Tibial nerve (tissue), 4 donors: ENCODE results near the gene RASSF5. TPM values are rescaled to one million over a fixed set of nuclear protein-coding genes. Genes with fewer than 3 reads are reported as not detected.
A peak's percentile ranks its signal among the peaks of the same experiment; 100 is the strongest.
"Not testable (repeated sequence)": the region's sequence is repeated elsewhere in the genome, so short reads cannot be mapped to it uniquely, and the experiment has no call there.

Source experiments
- DNase-seq, 2 donors: peaks; one replicate each; pipeline ENCODE4 v3.0.0-alpha.2; 2019; ENCODE audit warnings: low spot score in 2 of 2
- H3K27ac ChIP-seq, 4 donors: fragments of 200-600 bp; sonication (generic) in 3 of 4; one replicate each; pipeline ENCODE4 v1.5.1; 2017 to 2019; ENCODE audit warnings: mild to moderate bottlenecking in 1 of 4
- H3K27me3 ChIP-seq, 2 donors: fragments of 200-600 bp; sonication (generic) in 1 of 2; one replicate each; pipeline versions ENCODE4 v1.5.1 to v1.6.0; 2017 to 2019
- H3K36me3 ChIP-seq, 3 donors: fragments of 200-600 bp; sonication (generic); one replicate each; pipeline ENCODE4 v1.5.1; 2018 to 2019
- H3K4me1 ChIP-seq, 4 donors: fragments of 200-600 bp; sonication (generic) in 3 of 4; one replicate each; pipeline ENCODE4 v1.5.1; 2017 to 2019
- H3K4me3 ChIP-seq, 4 donors: fragments of 200-600 bp; sonication (generic) in 3 of 4; one replicate each; pipeline ENCODE4 v1.5.1; 2017 to 2019; ENCODE audit warnings: mild to moderate bottlenecking in 1 of 4, moderate library complexity in 1 of 4
- H3K9me3 ChIP-seq, 4 donors: fragments of 200-600 bp; sonication (generic) in 3 of 4; one replicate each; pipeline ENCODE4 v1.5.1; 2017 to 2019
- EP300 ChIP-seq, 2 donors: sonication (generic); formaldehyde crosslinking; IDR thresholded peaks; one replicate each; pipeline ENCODE4 v1.6.1; 2017; ENCODE audit warnings: antibody characterized with exemption in 2 of 2, mild to moderate bottlenecking in 1 of 2
- POLR2A ChIP-seq, 2 donors: fragments of 450-650 bp; IDR thresholded peaks; one replicate each; pipeline ENCODE4 v1.6.1; 2017; ENCODE audit warnings: antibody characterized with exemption in 2 of 2, mild to moderate bottlenecking in 2 of 2, moderate library complexity in 2 of 2
- WGBS, 2 donors: methylation state at CpG; one replicate each; pipeline ENCODE4 v1.1.5; 2018; 5-methylcytosine and 5-hydroxymethylcytosine counted together
- total RNA-seq, 4 donors: library from RNA; depleted of rRNA; stranded (reverse); fragments of >200 nt; gene quantifications; one replicate each; pipeline ENCODE4 v1.1.0, GENCODE V29; 2016
- TF ChIP-seq, protein P1 (sequence below), 5 experiments: fragments of 200-600 bp in 3 of 5; fragments of 450-650 bp in 2 of 5; sonication (generic) in 3 of 5; IDR thresholded peaks; one replicate each; pipeline ENCODE4 v1.5.1; 2016 to 2019; ENCODE audit warnings: antibody characterized with exemption in 5 of 5, mild to moderate bottlenecking in 3 of 5, moderate library complexity in 2 of 5

Gene RASSF5
- total RNA-seq, 4 donors from 2014 or later = 24.0 to 32.9 (median 30.2) TPM

DNA sequence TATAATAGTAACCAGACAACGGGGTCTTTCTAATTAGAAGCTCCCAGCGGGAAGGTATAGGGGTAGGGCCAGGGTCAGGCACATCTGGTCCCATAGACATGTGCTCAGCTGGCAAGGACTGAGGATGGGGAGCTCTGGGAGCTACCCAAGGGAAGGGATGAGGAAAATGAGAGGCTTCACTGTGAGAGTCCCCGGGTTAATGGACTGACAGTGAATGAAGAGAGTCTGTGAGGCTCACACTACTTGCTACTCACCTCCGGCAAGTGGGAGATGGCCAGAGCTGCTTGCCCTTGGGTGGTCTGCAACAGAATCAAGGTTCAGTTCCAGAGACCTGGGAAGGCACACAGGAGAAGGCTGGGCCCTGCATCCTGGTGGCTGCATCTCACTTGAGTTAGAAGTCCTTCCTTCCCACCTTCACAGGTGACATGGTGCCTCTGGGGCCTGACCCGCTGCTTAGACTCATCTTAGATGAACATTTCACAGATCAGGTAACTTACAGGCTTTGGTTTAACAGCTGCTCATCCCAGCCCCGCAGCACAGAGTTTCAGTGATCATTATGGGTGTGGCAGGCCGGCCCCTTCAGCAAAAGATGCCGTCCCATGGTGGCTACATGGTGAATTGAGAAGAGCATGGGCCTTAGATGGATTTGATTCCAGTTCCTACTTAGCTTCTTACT lies 73.2 kb downstream of the RASSF5 start:
- Histone ChIP-seq H3K27me3 (no peaks in the 10 kb centered on the region), H3K4me3 (no peak overlapping the region), H3K4me1 (peaks cover 0 to 36% (median 22%) of the 10 kb centered on the region in 4 donors), H3K36me3 (peaks cover 0 to 18% (median 9%) of the 10 kb centered on the region in 3 donors), H3K9me3 (no peaks in the 10 kb centered on the region), H3K27ac (peak overlapping the region in 3 of 4 donors; percentile 68 to 76 (median 69))
- TF ChIP-seq EP300 (IDR thresholded peaks at IDR 0.05) = no peak
- no peak for TF ChIP-seq POLR2A (IDR thresholded peaks at IDR 0.05)
- TF ChIP-seq, protein P1, sequence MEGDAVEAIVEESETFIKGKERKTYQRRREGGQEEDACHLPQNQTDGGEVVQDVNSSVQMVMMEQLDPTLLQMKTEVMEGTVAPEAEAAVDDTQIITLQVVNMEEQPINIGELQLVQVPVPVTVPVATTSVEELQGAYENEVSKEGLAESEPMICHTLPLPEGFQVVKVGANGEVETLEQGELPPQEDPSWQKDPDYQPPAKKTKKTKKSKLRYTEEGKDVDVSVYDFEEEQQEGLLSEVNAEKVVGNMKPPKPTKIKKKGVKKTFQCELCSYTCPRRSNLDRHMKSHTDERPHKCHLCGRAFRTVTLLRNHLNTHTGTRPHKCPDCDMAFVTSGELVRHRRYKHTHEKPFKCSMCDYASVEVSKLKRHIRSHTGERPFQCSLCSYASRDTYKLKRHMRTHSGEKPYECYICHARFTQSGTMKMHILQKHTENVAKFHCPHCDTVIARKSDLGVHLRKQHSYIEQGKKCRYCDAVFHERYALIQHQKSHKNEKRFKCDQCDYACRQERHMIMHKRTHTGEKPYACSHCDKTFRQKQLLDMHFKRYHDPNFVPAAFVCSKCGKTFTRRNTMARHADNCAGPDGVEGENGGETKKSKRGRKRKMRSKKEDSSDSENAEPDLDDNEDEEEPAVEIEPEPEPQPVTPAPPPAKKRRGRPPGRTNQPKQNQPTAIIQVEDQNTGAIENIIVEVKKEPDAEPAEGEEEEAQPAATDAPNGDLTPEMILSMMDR (IDR thresholded peaks at IDR 0.05) = no peak
- WGBS, 2 donors = 80 to 87% methylated on average over 8 of the region's 8 CpGs
- DNase-seq = no peak

DNA sequence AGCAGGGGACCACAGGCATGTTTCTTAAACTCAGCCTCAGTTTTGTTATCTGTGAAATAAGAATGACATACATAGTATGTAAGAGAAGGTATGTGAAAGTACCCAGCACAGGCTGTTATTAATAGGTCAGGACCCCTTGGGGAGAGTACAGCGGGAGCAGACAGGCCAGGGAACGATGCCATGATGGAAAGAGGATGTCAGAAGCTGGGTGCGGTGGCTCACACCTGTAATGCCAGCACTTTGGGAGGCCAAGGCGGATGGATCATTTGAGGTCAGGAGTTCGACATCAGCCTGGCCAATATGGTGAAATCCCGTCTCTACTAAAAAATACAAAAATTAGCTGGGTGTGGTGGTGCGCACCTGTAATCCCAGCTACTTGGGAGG lies 73.8 kb downstream of the RASSF5 start:
- Histone ChIP-seq H3K36me3 (peaks cover 0 to 23% (median 9%) of the 10 kb centered on the region in 3 donors), H3K27ac (peak overlapping the region in 3 of 4 donors; percentile 68 to 76 (median 69)), H3K4me1 (peaks cover 0 to 31% (median 17%) of the 10 kb centered on the region in 4 donors)
- H3K9me3 ChIP-seq, DNase-seq, H3K4me3 ChIP-seq, H3K27me3 ChIP-seq: not testable (repeated sequence)
- WGBS, 2 donors = 85% methylated on average over 7 of the region's 7 CpGs

DNA sequence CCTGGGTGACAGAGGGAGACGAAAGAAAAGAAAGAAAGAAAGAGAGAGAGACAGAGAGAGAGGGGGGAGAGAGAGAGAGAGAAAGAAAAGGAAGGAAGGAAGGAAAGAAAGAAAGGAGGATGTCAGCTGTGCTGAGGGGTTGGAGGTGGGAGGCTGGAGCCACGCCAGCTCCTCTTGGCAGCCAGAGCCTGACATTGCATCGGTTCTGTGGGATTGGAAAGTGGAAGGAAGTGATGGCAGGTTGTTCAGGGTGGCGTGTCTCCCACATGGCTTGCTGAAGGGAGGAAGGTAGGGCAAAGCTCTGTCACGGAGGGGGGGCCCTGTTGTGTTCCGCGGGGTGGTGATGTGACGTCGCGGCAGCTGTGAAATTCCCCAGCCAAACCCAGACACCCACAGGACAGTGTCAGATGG lies 74.2 kb downstream of the RASSF5 start:
- Histone ChIP-seq H3K27me3 (no peaks in the 10 kb centered on the region), H3K27ac (peak overlapping the region in 2 of 4 donors; percentile 69 to 76), H3K4me3 (no peak overlapping the region), H3K4me1 (peaks cover 0 to 26% (median 14%) of the 10 kb centered on the region in 4 donors), H3K36me3 (peaks cover 0 to 28% (median 9%) of the 10 kb centered on the region in 3 donors), H3K9me3 (no peaks in the 10 kb centered on the region)
- WGBS, 2 donors = 53 to 67% methylated on average over 10 of the region's 10 CpGs
- peak in 1 of 2 donors; percentile 25 for DNase-seq
- TF ChIP-seq, protein P1 (IDR thresholded peaks at IDR 0.05) = no peak
- TF ChIP-seq EP300 (IDR thresholded peaks at IDR 0.05) (no peak), POLR2A (IDR thresholded peaks at IDR 0.05) (no peak)

DNA sequence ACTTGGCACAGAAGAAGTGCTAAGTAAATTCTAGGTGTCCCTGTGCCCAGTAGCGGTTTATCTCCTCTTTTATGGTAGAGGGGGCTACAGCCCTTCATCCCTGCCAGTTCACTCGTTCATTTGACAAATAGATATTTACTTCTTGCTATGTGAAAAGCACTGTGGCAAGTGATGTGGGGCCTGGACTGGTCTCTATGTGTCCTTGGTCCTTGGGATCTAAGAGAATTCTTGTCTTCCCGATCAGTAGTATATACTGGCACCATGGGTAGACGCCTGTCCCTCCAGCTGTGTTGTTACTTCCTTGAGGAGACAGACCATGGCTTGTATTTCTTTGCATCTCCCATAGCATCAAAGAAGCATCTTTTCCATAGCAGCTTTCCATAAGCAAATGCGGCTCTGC lies 75.2 kb downstream of the RASSF5 start:
- no peaks in the 10 kb centered on the region for H3K9me3 ChIP-seq
- no peaks in the 10 kb centered on the region for H3K27me3 ChIP-seq
- H3K27ac ChIP-seq = no peak overlapping the region
- no peak for DNase-seq
- TF ChIP-seq EP300 (IDR thresholded peaks at IDR 0.05) (no peak), POLR2A (IDR thresholded peaks at IDR 0.05) (no peak)
- TF ChIP-seq, protein P1 (IDR thresholded peaks at IDR 0.05) = no peak
- WGBS, 2 donors = 84 to 91% methylated on average over 5 of the region's 5 CpGs
- H3K4me3 ChIP-seq = no peak overlapping the region
- peaks cover 0 to 24% (median 11%) of the 10 kb centered on the region in 4 donors for H3K4me1 ChIP-seq
- H3K36me3 ChIP-seq = peaks cover 0 to 37% (median 9%) of the 10 kb centered on the region in 3 donors

DNA sequence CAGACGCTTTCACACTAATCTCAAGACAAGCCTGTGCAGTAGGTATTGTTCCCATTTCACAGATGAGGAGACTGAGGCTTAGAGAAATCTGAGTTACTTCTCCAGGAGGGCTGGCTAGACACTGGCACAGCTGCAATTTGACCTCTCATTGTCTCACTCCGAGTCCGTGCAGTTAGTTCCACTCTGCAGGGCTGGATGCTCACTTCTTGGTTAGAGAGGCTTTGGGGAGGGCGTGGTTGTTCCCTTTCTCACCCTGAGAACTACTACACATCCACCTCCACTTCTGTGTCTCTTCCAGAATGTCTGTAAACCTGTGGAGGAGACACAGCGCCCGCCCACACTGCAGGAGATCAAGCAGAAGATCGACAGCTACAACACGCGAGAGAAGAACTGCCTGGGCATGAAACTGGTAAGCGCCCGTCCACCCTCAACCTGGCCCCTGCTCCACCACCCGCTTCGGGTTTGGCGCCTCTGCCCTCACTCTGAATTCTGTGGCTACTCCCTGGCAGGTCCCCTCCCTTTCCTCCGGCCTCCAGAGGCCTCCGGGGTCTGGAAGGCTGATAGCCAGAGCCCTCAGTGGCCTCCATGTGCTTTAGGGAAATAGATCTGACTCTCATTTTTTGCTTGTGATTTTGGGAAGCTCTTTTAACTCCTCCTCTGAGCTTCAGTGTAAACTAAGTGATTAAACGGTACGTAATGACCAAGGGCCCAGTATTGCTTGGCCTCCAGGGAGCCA lies 75.8 kb downstream of the RASSF5 start:
- H3K9me3 ChIP-seq = no peaks in the 10 kb centered on the region
- no peak overlapping the region for H3K4me3 ChIP-seq
- WGBS, 2 donors = 72 to 73% methylated on average over 18 of the region's 18 CpGs
- H3K36me3 ChIP-seq = peaks cover 0 to 43% (median 9%) of the 10 kb centered on the region in 3 donors
- peak overlapping the region in 1 of 4 donors; percentile 49 for H3K27ac ChIP-seq
- TF ChIP-seq POLR2A (IDR thresholded peaks at IDR 0.05) = no peak
- TF ChIP-seq EP300 (IDR thresholded peaks at IDR 0.05) = no peak
- H3K4me1 ChIP-seq = peaks cover 0 to 29% (median 12%) of the 10 kb centered on the region in 4 donors
- no peak for DNase-seq
- no peaks in the 10 kb centered on the region for H3K27me3 ChIP-seq
